Right lobe of liver (tissue), 4 donors: Measurements from ENCODE around the gene GRP.

Experiments used
- POLR2A ChIP-seq: fragments of 450-650 bp; IDR thresholded peaks from one replicate; pipeline ENCODE4 v1.6.1; 2017; ENCODE audit warnings: antibody characterized with exemption, mild to moderate bottlenecking
- TF ChIP-seq, protein P1 (sequence below), 4 donors: fragments of 200-600 bp in 3 of 4; fragments of 450-650 bp in 1 of 4; IDR thresholded peaks; one replicate each; pipeline versions ENCODE4 v1.5.1 to v1.8.0; 2016 to 2022; ENCODE audit warnings: antibody characterized with exemption in 4 of 4, mild to moderate bottlenecking in 2 of 4
- donor health status: DM: no; HTN: no; CAD: no.
- donor health status: DM: no; HTN: no; CAD: no.
- donor health status: DM: no; HTN: yes; CAD: no.

- no peak for TF ChIP-seq POLR2A
- TF ChIP-seq, protein P1, sequence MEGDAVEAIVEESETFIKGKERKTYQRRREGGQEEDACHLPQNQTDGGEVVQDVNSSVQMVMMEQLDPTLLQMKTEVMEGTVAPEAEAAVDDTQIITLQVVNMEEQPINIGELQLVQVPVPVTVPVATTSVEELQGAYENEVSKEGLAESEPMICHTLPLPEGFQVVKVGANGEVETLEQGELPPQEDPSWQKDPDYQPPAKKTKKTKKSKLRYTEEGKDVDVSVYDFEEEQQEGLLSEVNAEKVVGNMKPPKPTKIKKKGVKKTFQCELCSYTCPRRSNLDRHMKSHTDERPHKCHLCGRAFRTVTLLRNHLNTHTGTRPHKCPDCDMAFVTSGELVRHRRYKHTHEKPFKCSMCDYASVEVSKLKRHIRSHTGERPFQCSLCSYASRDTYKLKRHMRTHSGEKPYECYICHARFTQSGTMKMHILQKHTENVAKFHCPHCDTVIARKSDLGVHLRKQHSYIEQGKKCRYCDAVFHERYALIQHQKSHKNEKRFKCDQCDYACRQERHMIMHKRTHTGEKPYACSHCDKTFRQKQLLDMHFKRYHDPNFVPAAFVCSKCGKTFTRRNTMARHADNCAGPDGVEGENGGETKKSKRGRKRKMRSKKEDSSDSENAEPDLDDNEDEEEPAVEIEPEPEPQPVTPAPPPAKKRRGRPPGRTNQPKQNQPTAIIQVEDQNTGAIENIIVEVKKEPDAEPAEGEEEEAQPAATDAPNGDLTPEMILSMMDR (IDR thresholded peaks at IDR 0.05), result no peak
Observed at GRCh38 chr18:59233017-59233410, 13.1 kb downstream of the GRP start.
